ENCODE measurements around the gene LGALS9. TPM values are rescaled to one million over a fixed set of nuclear protein-coding genes. Genes with fewer than 3 reads are reported as not detected.

Gene LGALS9
- total RNA-seq, 1 donor from 2014 or later = 34.3 TPM

DNA sequence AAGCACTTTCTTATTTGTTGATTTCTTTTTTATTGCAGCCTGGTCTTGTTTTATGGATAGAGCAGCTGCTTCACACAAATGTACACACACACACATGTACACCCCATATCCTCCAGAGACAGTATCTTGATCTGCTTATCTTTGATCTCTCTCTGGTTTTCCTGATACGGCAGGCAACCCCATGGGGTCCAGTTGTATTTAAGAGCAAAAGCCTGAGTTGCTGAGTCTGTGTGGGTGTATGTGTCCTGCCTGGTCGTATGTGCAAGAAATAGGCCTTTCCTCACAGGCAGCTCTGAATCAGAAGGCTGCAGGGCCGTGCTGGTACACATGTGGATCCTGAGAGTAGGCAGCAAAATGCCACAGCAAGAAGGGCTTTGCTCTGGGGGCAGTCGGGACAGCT lies 14.6 kb upstream of the LGALS9 start:
- no peaks in the 10 kb centered on the region for H3K27me3 ChIP-seq
- H3K27ac ChIP-seq = no peak overlapping the region
- H3K4me3 ChIP-seq = no peak overlapping the region
- DNase-seq (ENCODE audit: low spot score in 2 of 2) = no peak
- H3K4me1 ChIP-seq = no peaks in the 10 kb centered on the region
- no peaks in the 10 kb centered on the region for H3K9me3 ChIP-seq
- H3K36me3 ChIP-seq = peaks cover 61 to 72% of the 10 kb centered on the region in 2 donors
- intact Hi-C loops (cut with DNase I) = no loop called here
- TF ChIP-seq, protein P1, sequence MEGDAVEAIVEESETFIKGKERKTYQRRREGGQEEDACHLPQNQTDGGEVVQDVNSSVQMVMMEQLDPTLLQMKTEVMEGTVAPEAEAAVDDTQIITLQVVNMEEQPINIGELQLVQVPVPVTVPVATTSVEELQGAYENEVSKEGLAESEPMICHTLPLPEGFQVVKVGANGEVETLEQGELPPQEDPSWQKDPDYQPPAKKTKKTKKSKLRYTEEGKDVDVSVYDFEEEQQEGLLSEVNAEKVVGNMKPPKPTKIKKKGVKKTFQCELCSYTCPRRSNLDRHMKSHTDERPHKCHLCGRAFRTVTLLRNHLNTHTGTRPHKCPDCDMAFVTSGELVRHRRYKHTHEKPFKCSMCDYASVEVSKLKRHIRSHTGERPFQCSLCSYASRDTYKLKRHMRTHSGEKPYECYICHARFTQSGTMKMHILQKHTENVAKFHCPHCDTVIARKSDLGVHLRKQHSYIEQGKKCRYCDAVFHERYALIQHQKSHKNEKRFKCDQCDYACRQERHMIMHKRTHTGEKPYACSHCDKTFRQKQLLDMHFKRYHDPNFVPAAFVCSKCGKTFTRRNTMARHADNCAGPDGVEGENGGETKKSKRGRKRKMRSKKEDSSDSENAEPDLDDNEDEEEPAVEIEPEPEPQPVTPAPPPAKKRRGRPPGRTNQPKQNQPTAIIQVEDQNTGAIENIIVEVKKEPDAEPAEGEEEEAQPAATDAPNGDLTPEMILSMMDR (IDR thresholded peaks at IDR 0.05) = no peak

DNA sequence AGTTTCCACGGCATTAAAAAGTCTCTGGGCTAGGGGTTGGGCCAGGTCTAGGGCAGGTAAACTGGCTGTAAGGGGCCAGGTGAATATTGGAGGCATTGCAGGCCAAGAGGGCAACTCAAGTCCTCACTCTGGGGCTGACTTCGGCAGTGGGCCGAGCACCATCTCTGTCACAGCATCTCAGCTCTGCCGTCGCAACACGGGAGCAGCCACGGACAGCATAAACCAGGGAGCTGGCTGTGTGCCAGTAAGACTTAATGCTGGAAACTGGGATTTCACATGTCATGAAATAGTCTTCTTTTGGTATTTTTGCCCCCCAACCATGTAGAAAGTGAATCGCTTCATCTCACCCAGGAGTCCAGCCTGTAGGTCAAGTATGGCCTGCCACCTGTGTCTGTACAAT lies 12.6 kb upstream of the LGALS9 start:
- Histone ChIP-seq H3K4me3 (no peak overlapping the region), H3K36me3 (peaks cover 67 to 86% of the 10 kb centered on the region in 2 donors), H3K9me3 (no peaks in the 10 kb centered on the region), H3K27ac (no peak overlapping the region), H3K27me3 (no peaks in the 10 kb centered on the region), H3K4me1 (no peaks in the 10 kb centered on the region)
- intact Hi-C loops (cut with DNase I) = no loop called here
- no peak for DNase-seq (ENCODE audit: low spot score in 2 of 2)
- TF ChIP-seq, protein P1 (IDR thresholded peaks at IDR 0.05) = no peak

GRCh38 chr17:27620721-27621120 lies 10.3 kb upstream of the LGALS9 start:
- intact Hi-C loops (cut with DNase I) = no loop called here
- Histone ChIP-seq H3K4me3 (no peak overlapping the region), H3K4me1 (no peaks in the 10 kb centered on the region), H3K27ac (no peak overlapping the region), H3K9me3 (no peaks in the 10 kb centered on the region), H3K36me3 (peaks cover 63 to 89% of the 10 kb centered on the region in 2 donors), H3K27me3 (no peaks in the 10 kb centered on the region)
- TF ChIP-seq, protein P1 (IDR thresholded peaks at IDR 0.05) = no peak
- DNase-seq (ENCODE audit: low spot score in 2 of 2) = no peak

GRCh38 chr17:27621536-27621935 lies 9.5 kb upstream of the LGALS9 start:
- Histone ChIP-seq H3K9me3 (no peaks in the 10 kb centered on the region), H3K4me1 (no peaks in the 10 kb centered on the region), H3K36me3 (peaks cover 63 to 87% of the 10 kb centered on the region in 2 donors), H3K4me3 (no peak overlapping the region), H3K27me3 (no peaks in the 10 kb centered on the region), H3K27ac (no peak overlapping the region)
- TF ChIP-seq, protein P1 (IDR thresholded peaks at IDR 0.05) = no peak
- DNase-seq (ENCODE audit: low spot score in 2 of 2) = no peak
- intact Hi-C loops (cut with DNase I) = no loop called here

DNA sequence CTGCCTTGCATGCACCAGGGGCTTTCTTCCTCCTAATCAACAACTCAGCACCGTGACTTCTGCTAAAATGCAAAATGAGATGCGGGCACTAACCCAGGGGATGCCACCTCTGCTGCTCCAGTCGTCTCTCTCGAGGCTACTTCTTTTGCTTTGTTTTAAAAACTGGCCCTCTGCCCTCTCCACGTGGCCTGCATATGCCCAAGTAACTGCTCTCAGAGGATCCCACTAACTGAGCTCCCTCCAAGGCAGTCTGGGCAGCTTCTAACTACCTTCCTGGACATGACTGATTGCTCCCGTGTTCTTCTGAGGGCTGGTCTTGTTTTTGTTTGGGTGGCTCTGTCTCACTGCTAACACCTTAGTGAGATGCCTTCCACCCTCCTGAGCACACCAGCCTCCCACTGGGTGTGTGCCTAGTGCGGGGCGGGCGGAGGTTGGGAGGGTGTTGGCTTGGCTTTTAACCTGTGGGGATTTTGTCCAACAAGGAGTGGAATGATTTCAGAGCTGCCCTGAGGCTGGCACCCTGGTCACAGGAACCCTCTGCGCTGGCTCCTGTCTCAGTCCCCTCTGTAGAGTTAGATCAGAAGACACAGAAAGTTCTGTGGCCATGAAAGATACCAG lies 8.9 kb upstream of the LGALS9 start:
- intact Hi-C loops (cut with DNase I) = no loop called here
- Histone ChIP-seq H3K27me3 (no peaks in the 10 kb centered on the region), H3K36me3 (peaks cover 59 to 83% of the 10 kb centered on the region in 2 donors), H3K9me3 (no peaks in the 10 kb centered on the region), H3K27ac (no peak overlapping the region), H3K4me1 (no peaks in the 10 kb centered on the region), H3K4me3 (no peak overlapping the region)
- DNase-seq (ENCODE audit: low spot score in 2 of 2) = no peak
- TF ChIP-seq, protein P1 (IDR thresholded peaks at IDR 0.05) = no peak

- peaks cover 52 to 74% of the 10 kb centered on the region in 2 donors for H3K36me3 ChIP-seq
- no peak overlapping the region for H3K4me3 ChIP-seq
- H3K27me3 ChIP-seq = no peaks in the 10 kb centered on the region
- H3K4me1 ChIP-seq = no peaks in the 10 kb centered on the region
- TF ChIP-seq, protein P1 (IDR thresholded peaks at IDR 0.05) = no peak
- no peak overlapping the region for H3K27ac ChIP-seq
- DNase-seq (ENCODE audit: low spot score in 2 of 2) = no peak
- intact Hi-C loops (cut with DNase I) = no loop called here
- no peaks in the 10 kb centered on the region for H3K9me3 ChIP-seq
These were observed 8.0 kb upstream of the LGALS9 start for GRCh38 chr17:27622986-27623385.

Data from ascending aorta (tissue), 2 donors.